SK-N-SH (cell line): Measurements from ENCODE around the gene PSMD2. TPM values are rescaled to one million over a fixed set of nuclear protein-coding genes. Genes with fewer than 3 reads are reported as not detected.
A peak's percentile ranks its signal among the peaks of the same experiment; 100 is the strongest.

ENCODE experiments used
- CHD2 ChIP-seq: fragments of 150-350 bp; IDR thresholded peaks from 2 replicates; pipeline ENCODE4 v1.6.1; 2018; ENCODE audit warnings: low read length; ENCODE audit not compliant: partially characterized antibody
- CTCF ChIP-seq: fragments of 200-600 bp; sonication (generic); IDR thresholded peaks from 2 replicates; pipeline ENCODE4 v1.6.1; 2017; ENCODE audit warnings: antibody characterized with exemption, mild to moderate bottlenecking, moderate library complexity
- EP300 ChIP-seq, 2 experiments: IDR thresholded peaks; 2 replicates each; pipeline versions ENCODE4 v1.4.0 to v1.6.1; 2012; ENCODE audit warnings: borderline replicate concordance in 1 of 2, low read depth in 1 of 2, low read length in 1 of 2
- FOXJ3 ChIP-seq: sonication (generic); formaldehyde crosslinking; IDR thresholded peaks from 2 replicates; pipeline ENCODE4 v1.5.1; 2020; ENCODE audit warnings: mild to moderate bottlenecking, missing genetic modification reagents
- FOXM1 ChIP-seq: IDR thresholded peaks from 2 replicates; pipeline ENCODE4 v1.4.0; 2012; ENCODE audit warnings: low read depth, mild to moderate bottlenecking
- GABPA ChIP-seq: IDR thresholded peaks from 2 replicates; pipeline ENCODE4 v1.4.0; 2012; ENCODE audit warnings: low read depth, mild to moderate bottlenecking
- MAX ChIP-seq: IDR thresholded peaks from 2 replicates; pipeline ENCODE4 v1.4.0; 2012; ENCODE audit warnings: low read depth
- MEF2A ChIP-seq: IDR thresholded peaks from 2 replicates; pipeline ENCODE4 v1.4.0; 2012; ENCODE audit warnings: low read depth, borderline replicate concordance
- MXI1 ChIP-seq: IDR thresholded peaks from 2 replicates; pipeline ENCODE4 v1.6.1; 2012; ENCODE audit warnings: mild to moderate bottlenecking, low read depth, low read length, improper control_type of control experiment
- NRF1 ChIP-seq: IDR thresholded peaks from 2 replicates; pipeline ENCODE4 v1.6.1; 2012; ENCODE audit warnings: low read depth, mild to moderate bottlenecking, low read length
- PBX3 ChIP-seq: IDR thresholded peaks from 2 replicates; pipeline ENCODE4; 2012
- POLR2AphosphoS5 ChIP-seq: IDR thresholded peaks from 2 replicates; pipeline ENCODE4 v1.6.1; 2012; ENCODE audit warnings: low read depth, low read length
- RAD21 ChIP-seq: IDR thresholded peaks from 2 replicates; pipeline ENCODE4 v1.6.1; 2012; ENCODE audit warnings: mild to moderate bottlenecking, low read length
- RCOR1 ChIP-seq: fragments of 150-350 bp; IDR thresholded peaks from 2 replicates; pipeline ENCODE4 v1.6.1; 2017; ENCODE audit warnings: antibody characterized with exemption, low read length
- SMC3 ChIP-seq: IDR thresholded peaks from 2 replicates; pipeline ENCODE4 v1.6.1; 2012; ENCODE audit warnings: low read depth, low read length, improper control_type of control experiment
- TCF12 ChIP-seq: IDR thresholded peaks from 2 replicates; pipeline ENCODE4 v1.4.0; 2012
- TEAD4 ChIP-seq: IDR thresholded peaks from 2 replicates; pipeline ENCODE4 v1.4.0; 2012; ENCODE audit warnings: mild to moderate bottlenecking, borderline replicate concordance; ENCODE audit not compliant: insufficient read depth
- USF2 ChIP-seq: fragments of 150-350 bp; IDR thresholded peaks from 2 replicates; pipeline ENCODE4 v1.6.1; 2017; ENCODE audit warnings: antibody characterized with exemption, low read length, low read depth, borderline replicate concordance
- YY1 ChIP-seq: IDR thresholded peaks from 2 replicates; pipeline ENCODE4 v1.4.0; 2012; ENCODE audit warnings: low read depth, mild to moderate bottlenecking
- ZBTB33 ChIP-seq: IDR thresholded peaks from 2 replicates; pipeline ENCODE4 v1.4.0; 2012; ENCODE audit warnings: low read depth, borderline replicate concordance
- polyA plus RNA-seq, 3 experiments: library from polyadenylated mRNA; depleted of rRNA; stranded (reverse); fragments of >200 nt; gene quantifications; 2 replicates each; pipeline ENCODE4 v1.2.3, GENCODE V29; 2012

PSMD2 gene
- polyA plus RNA-seq, 1 of the 3 experiments (the other 2 are of a cell fraction) = 328 TPM

GRCh38 chr3:184249412-184250166 lies 49.5 kb upstream of the PSMD2 start, which contains the start of gene EEF1AKMT4 (continued):
- TF ChIP-seq CTCF (peak; percentile 56), NRF1 (no peak), GABPA (peak; percentile 81), USF2 (no peak), TEAD4 (no peak), POLR2AphosphoS5 (no peak; the same call in 1 of the 2 replicates), FOXJ3 (CRISPR knock-in tag) (no peak), MXI1 (peak; percentile 100), MEF2A (no peak), SMC3 (peak; percentile 22; the same call in 1 of the 2 replicates), EP300 (IDR thresholded peaks at IDR 0.05; ENCODE audit: borderline replicate concordance in 1 of 2, low read depth in 1 of 2, low read length in 1 of 2) (no peak), RCOR1 (no peak), TCF12 (peak; percentile 40), YY1 (peak; percentile 60; the same call in 1 of the 2 replicates), MAX (peak; percentile 99), CHD2 (peak; percentile 65), FOXM1 (no peak), ZBTB33 (no peak), RAD21 (peak; percentile 49), PBX3 (no peak)
